Stimulated activated naive CD8-positive, alpha-beta T cell treated with anti-CD3 and anti-CD28 coated beads, Interleukin-15, Interleukin-2, amounts not matched to agents 100 ng/mL and 50 ng/mL, for 24 hours (primary cell): ENCODE data around the gene CCDC159.
A peak's percentile ranks its signal among the peaks of the same experiment; 100 is the strongest.
"Not testable (repeated sequence)": the region's sequence is repeated elsewhere in the genome, so short reads cannot be mapped to it uniquely, and the experiment has no call there.

Experiments
- H3K27ac Mint-ChIP-seq: one replicate; pipeline ENCODE4 v1.8.0; 2021; ENCODE audit warnings: mild to moderate bottlenecking, mixed read lengths
- H3K27me3 Mint-ChIP-seq: one replicate; pipeline ENCODE4 v1.8.0; 2021; ENCODE audit warnings: mixed read lengths
- H3K36me3 Mint-ChIP-seq: one replicate; pipeline ENCODE4 v1.8.0; 2021; ENCODE audit warnings: low read depth, mixed read lengths
- H3K4me1 Mint-ChIP-seq: one replicate; pipeline ENCODE4 v1.8.0; 2021; ENCODE audit warnings: low read depth, mixed read lengths
- H3K4me3 Mint-ChIP-seq: one replicate; pipeline ENCODE4 v1.8.0; 2021; ENCODE audit warnings: mild to moderate bottlenecking, mixed read lengths
- H3K9me3 Mint-ChIP-seq: one replicate; pipeline ENCODE4 v1.8.0; 2021; ENCODE audit warnings: mixed read lengths

Gene CCDC159

DNA sequence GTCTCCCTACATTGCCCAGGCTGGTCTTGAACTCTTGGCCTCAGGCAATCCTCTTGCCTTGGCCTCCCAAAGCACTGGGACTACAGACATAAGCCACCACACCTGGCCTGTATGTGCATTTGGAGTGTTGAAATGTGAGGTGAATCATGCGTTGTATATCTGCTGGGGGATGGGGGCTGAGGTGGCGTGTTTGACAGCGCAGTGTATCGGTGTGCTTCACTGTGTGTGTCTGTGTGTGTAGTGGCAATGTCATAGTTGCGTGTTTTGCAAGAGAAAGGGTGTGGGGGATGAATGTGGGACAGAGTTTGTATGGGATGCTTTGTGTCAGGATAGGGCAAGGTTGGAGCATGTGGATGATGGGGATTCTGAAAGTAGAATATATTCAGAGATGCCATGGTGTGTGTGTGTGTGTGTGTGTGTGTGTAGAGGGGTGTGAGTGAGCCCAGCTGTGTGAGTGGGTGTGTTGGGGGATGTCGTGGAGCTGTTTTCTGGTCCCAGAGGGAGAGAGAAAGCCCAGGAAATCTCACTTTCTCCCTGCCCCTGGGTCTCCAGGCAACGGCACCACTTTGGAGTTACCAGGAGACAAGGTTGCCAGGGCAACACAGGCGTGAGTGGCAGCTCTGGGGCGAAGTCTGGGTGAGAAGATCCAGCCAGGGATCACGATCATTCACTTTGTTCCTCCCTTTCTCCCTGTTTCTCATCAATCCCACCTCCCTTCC lies 27.0 kb downstream of the CCDC159 start:
- peak overlapping the region; percentile 20 for H3K4me3 Mint-ChIP-seq
- H3K9me3 Mint-ChIP-seq, result no peaks in the 10 kb centered on the region
- no peaks in the 10 kb centered on the region for H3K27me3 Mint-ChIP-seq
- peaks cover 32% of the 10 kb centered on the region for H3K4me1 Mint-ChIP-seq
- peak overlapping the region; percentile 10 for H3K27ac Mint-ChIP-seq
- peaks cover 23% of the 10 kb centered on the region for H3K36me3 Mint-ChIP-seq

DNA sequence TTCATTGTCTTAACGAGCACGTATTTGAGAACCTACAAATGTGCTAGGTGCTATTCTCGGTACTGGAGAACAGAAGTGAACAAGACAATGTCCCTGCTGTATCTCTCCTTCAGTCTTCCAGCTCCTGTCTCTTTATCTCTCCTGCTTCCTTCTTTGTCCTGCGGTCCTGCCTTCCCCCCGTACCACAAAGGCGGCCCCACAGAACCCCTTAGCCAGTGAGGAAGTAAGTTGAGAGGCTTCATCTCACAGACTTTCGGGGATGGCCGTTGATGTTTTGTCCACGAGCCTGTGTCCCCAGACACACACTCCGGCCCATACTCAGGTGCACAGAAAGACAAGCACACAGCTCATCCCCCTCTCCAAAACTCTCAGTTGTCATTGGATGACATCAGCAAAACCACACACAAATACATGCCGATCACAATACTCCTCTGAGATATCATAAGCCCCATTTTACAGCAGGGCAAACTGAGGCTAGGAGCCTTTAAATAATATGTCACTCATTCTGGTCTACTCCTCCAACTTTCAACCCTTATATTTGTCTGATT lies 27.6 kb downstream of the CCDC159 start:
- H3K4me1 Mint-ChIP-seq, result peaks cover 37% of the 10 kb centered on the region
- no peak overlapping the region for H3K4me3 Mint-ChIP-seq
- no peaks in the 10 kb centered on the region for H3K9me3 Mint-ChIP-seq
- H3K36me3 Mint-ChIP-seq, result peaks cover 23% of the 10 kb centered on the region
- no peak overlapping the region for H3K27ac Mint-ChIP-seq
- no peaks in the 10 kb centered on the region for H3K27me3 Mint-ChIP-seq

- no peak within 1 kb of the TSS for H3K27ac Mint-ChIP-seq
- H3K4me1 Mint-ChIP-seq, result peaks cover 37% of the 10 kb centered on the region
- H3K27me3 Mint-ChIP-seq, result no peaks in the 10 kb centered on the region
- H3K36me3 Mint-ChIP-seq, result peaks cover 18% of the 10 kb centered on the region
- H3K4me3 Mint-ChIP-seq, result no peak within 1 kb of the TSS
- no peaks in the 10 kb centered on the region for H3K9me3 Mint-ChIP-seq
Measured at GRCh38 chr19:11374433-11375142, 28.3 kb downstream of the CCDC159 start, which contains the start of gene SWSAP1. Gene SWSAP1, plus strand, starts transcription at chr19:11374666. Its CDS starts 15 bp downstream, at chr19:11374681.

GRCh38 chr19:11375143-11375948 lies 29.0 kb downstream of the CCDC159 start:
- Mint-ChIP-seq H3K9me3 (no peaks in the 10 kb centered on the region), H3K27me3 (no peaks in the 10 kb centered on the region), H3K36me3 (peaks cover 16% of the 10 kb centered on the region), H3K4me3 (no peak overlapping the region), H3K27ac (no peak overlapping the region), H3K4me1 (peaks cover 44% of the 10 kb centered on the region)

DNA sequence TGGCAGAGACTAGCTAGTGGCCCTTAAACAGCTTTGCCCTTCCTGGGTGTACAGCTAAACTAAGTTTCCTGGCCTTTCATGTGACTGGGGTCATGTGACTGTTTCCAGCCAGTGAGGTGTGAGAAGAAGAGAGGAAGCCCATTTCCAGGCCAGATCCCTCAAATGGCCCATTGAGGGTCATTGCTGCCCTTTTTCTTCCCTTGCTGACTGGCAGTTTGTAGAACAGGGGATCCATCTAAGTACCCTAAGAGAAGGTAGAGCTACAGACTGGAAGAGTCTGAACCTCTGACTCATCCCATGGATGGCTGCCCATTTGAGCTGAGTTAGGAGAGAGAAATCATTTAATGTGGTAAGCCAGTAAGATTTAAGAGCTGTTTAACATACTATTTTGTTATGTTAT lies 30.9 kb downstream of the CCDC159 start:
- Mint-ChIP-seq H3K4me1 (peaks cover 58% of the 10 kb centered on the region), H3K9me3 (no peaks in the 10 kb centered on the region), H3K4me3 (peak overlapping the region; percentile 44), H3K27me3 (no peaks in the 10 kb centered on the region), H3K27ac (peak overlapping the region; percentile 84), H3K36me3 (peaks cover 10% of the 10 kb centered on the region)

DNA sequence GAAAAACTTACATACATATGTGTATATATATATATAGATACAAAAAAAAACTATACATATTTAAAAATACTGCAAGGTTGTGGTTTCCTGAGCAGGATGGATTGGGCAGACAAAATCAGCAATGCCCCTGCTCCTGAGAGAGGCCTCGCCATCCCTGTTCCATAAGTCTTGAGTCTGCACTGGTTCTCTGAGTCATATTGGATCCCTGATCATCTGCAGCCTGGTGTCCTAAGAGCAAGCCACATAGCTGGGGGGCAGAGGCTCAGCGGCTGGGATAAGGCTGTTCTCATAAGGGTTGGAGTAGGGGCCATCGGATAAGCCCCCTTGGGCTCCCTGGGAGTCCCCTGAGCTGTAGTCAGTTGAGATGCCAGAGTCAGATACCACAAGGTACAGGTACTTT lies 31.4 kb downstream of the CCDC159 start:
- no peak overlapping the region for H3K27ac Mint-ChIP-seq
- H3K27me3 Mint-ChIP-seq, result peaks cover 3% of the 10 kb centered on the region
- no peaks in the 10 kb centered on the region for H3K9me3 Mint-ChIP-seq
- no peak overlapping the region for H3K4me3 Mint-ChIP-seq
- peaks cover 61% of the 10 kb centered on the region for H3K4me1 Mint-ChIP-seq
- H3K36me3 Mint-ChIP-seq, result peaks cover 10% of the 10 kb centered on the region

DNA sequence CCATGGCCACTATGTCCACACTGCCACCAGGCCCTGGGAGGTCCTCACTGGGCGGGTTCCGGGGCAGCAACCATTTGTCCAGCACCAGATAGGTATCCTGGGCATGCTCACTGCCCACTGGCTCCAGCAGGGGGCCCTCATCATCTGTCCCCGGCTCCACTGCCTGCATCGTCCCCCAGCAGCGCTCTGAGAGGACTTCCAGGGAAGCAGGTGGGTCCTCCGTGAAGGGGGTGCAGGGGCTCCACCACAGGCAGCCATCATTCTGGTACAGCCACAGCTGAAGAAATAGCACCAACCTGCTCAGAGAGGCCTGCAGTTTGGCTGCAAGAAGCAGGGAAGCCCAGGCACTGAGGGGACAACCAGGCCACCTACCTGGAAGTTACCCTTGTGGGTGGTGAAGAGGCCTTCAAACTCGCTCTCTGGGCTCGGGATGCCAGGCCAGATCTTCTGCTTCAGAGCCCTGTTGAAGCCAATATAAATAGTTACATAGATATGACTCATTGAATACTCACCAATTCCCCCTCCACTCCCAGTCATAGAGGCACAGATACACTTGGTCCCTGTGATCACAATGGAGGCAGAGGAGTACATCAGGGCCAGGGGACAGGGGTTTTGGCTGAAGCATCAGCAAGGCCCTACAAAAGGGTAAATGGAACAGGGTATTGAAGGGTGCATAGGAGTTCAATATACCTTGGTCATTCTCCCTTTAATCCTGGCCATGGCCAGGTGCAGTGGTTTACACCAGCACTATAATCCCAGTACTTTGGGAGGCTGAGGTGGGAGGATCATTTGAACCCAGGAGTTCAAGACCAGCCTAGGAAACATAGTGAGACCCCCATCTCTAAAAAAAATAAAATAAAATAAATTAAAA lies 32.2 kb downstream of the CCDC159 start:
- no peaks in the 10 kb centered on the region for H3K9me3 Mint-ChIP-seq
- H3K36me3 Mint-ChIP-seq, result peaks cover 10% of the 10 kb centered on the region
- peaks cover 59% of the 10 kb centered on the region for H3K4me1 Mint-ChIP-seq
- H3K27me3 Mint-ChIP-seq, result peaks cover 3% of the 10 kb centered on the region
- H3K27ac Mint-ChIP-seq, result no peak overlapping the region
- no peak overlapping the region for H3K4me3 Mint-ChIP-seq

GRCh38 chr19:11379269-11379845 lies 33.0 kb downstream of the CCDC159 start:
- Mint-ChIP-seq H3K4me1 (peaks cover 59% of the 10 kb centered on the region), H3K36me3 (peaks cover 10% of the 10 kb centered on the region)
- H3K9me3 Mint-ChIP-seq, H3K27me3 Mint-ChIP-seq, H3K27ac Mint-ChIP-seq, H3K4me3 Mint-ChIP-seq: not testable (repeated sequence)

- Mint-ChIP-seq H3K27me3 (peaks cover 9% of the 10 kb centered on the region), H3K4me1 (peaks cover 59% of the 10 kb centered on the region), H3K27ac (peak overlapping the region; percentile 94), H3K9me3 (no peaks in the 10 kb centered on the region), H3K36me3 (peaks cover 10% of the 10 kb centered on the region), H3K4me3 (peak overlapping the region; percentile 85)
Measured at GRCh38 chr19:11379857-11380350, 33.6 kb downstream of the CCDC159 start.

DNA sequence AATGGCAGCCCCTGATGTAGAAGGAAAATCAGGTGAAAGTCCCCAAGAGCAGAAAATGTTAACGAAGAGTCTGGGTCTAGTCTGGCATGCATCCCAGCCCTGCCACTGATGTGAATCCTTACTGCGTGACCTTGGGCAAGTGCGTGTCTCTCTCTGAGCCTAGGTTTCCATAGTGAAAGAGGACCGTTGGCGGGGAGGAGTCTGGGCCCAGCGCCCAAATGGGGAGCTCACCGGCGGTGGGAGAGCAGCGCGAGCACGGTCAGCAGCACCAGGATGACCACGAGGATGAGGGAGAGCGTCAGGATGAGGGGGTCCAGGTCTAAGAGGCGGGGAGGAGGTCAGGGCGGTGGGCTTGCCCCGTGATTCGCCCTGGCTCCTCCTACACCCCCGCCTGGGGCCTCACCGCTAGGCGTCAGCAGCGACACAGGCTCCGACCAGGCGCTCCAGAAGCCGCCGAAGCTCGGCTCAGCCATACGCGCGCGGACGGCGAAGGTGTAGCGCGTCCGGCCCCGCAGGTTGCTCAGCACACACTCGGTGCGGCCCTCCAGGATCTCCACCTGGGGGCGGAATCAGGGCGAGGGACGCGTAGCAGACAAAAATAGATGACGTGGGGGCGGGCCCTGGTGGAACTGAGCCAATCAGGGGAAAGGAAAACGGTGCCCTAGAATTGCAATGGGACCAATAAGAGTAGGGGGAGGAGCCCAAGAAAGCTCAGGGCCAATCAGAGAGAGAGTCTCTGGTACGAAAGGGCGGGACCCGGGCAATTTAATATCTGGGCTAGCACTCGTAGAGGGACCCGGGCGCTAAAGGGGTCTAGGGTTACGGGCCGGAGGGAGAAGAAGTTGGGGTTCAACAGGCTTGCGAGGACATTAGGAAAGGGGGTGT lies 34.6 kb downstream of the CCDC159 start:
- Mint-ChIP-seq H3K27ac (peak overlapping the region; percentile 94), H3K27me3 (peaks cover 9% of the 10 kb centered on the region), H3K36me3 (peaks cover 10% of the 10 kb centered on the region), H3K9me3 (no peaks in the 10 kb centered on the region), H3K4me1 (peaks cover 54% of the 10 kb centered on the region), H3K4me3 (peak overlapping the region; percentile 85)

- H3K4me1 Mint-ChIP-seq, result peaks cover 34% of the 10 kb centered on the region
- H3K36me3 Mint-ChIP-seq, result no peaks in the 10 kb centered on the region
- peak overlapping the region; percentile 70 for H3K4me3 Mint-ChIP-seq
- peaks cover 9% of the 10 kb centered on the region for H3K27me3 Mint-ChIP-seq
- peak overlapping the region; percentile 63 for H3K27ac Mint-ChIP-seq
- no peaks in the 10 kb centered on the region for H3K9me3 Mint-ChIP-seq
Measured at GRCh38 chr19:11382898-11383705, 36.8 kb downstream of the CCDC159 start.

- Mint-ChIP-seq H3K27me3 (peaks cover 9% of the 10 kb centered on the region), H3K4me3 (no peak overlapping the region), H3K4me1 (peaks cover 28% of the 10 kb centered on the region), H3K27ac (no peak overlapping the region), H3K9me3 (no peaks in the 10 kb centered on the region), H3K36me3 (no peaks in the 10 kb centered on the region)
Measured at GRCh38 chr19:11383706-11384048, 37.4 kb downstream of the CCDC159 start.
